NCI-H510A (cell line): Measurements from ENCODE around the gene GIPC3.
"Not testable (repeated sequence)": the region's sequence is repeated elsewhere in the genome, so short reads cannot be mapped to it uniquely, and the experiment has no call there.

ENCODE experiments used
- DNase-seq: peaks from one replicate; lab custom pipeline; 2025; lab: John Stamatoyannopoulos, UW

GIPC3 gene

DNA sequence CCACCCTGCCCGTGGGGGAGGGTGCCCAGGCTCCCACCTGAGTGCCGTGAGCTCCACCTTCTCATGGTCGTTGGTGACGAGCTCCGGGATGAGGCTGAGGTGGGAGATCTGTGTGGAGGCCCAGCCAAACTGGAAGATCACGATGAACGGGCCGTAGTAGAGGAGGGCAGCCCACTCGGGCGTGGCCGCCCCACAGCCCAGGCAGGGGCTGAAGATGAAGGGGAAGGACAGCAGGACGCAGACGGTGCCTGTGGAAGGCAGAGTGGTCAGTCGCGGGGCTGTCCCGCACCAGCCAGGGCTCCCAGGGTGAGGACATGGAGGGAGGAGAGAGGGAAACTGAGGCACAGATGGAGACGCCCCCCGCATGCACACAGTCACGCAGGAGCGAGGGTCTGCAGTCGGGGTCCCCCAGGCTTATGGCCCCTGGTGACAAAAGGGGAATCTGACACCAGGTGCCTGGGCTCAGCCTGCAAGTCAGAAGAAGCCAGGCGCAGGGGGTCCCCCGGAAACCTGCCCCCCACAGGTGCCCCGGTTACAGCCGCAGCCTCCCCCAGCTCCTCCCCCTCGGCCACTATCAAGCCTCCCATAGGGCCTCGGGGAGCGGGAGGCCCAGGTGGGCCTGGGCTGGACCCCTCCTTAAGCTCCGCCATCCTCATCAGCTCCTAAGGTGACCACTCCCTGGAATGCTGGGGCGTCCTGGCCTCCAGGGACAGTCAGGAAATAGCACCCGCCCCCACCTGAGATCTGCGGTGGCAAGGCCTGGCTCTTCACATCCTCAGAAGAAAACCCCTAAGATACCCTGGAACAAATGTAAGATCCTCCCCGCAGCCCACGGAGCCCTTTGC, 34.1 kb upstream of the GIPC3 start:
- DNase-seq = no peak

DNA sequence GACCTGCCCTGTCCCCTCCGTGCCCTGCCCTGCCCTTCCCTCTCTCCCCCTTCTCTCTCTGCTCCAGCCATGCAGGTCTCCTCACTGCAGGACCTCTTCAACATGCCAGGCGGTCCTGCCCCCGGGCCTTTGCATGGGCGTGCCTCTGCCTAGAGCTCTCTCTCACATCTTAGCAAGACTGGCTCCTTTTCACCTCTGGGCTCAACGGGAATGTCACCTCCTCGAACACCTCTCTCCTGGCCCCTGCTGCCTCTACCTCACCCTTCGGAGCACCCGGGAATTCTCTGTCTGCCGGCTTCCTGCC, 33.5 kb upstream of the GIPC3 start:
- DNase-seq = no peak

DNA sequence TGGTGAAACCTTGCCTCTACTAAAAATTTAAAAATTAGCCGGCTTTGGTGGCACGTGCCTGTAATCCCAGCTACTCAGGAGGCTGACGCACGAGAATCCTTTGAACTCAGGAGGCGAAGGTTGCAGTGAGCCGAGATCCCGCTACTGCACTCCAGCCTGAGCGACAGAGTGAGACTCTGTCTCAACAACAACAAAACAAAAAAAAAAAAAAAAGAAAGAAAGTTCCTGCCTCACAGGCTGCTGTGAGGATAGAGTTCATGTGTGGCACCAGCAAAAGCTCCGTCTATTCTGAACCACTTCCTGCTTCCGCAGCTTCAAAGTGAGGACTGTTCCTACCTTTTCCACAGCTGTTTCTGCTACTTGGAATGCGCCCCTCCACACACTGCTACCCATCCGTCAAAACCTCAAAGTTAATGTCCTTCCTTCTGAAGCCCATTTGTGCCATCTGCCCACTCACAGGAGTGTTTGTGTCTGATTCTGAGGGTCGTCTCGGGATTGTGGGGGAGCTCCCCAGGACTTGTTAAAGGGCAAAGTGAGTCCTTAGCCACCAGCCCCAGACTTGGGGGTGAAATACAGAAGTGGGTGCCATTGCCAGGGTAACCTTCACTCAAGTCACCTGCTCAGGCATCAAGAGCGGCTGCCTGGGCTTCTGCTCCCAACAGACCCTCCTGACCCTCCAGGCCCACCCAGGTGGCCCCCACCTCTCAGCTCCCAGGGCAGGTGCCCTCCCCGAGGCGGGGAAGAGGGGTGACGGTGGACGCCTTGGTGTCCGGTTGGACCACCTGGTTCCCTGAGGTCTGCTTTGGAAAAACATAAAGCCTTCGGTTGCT, 30.8 kb upstream of the GIPC3 start:
- no peak for DNase-seq

DNA sequence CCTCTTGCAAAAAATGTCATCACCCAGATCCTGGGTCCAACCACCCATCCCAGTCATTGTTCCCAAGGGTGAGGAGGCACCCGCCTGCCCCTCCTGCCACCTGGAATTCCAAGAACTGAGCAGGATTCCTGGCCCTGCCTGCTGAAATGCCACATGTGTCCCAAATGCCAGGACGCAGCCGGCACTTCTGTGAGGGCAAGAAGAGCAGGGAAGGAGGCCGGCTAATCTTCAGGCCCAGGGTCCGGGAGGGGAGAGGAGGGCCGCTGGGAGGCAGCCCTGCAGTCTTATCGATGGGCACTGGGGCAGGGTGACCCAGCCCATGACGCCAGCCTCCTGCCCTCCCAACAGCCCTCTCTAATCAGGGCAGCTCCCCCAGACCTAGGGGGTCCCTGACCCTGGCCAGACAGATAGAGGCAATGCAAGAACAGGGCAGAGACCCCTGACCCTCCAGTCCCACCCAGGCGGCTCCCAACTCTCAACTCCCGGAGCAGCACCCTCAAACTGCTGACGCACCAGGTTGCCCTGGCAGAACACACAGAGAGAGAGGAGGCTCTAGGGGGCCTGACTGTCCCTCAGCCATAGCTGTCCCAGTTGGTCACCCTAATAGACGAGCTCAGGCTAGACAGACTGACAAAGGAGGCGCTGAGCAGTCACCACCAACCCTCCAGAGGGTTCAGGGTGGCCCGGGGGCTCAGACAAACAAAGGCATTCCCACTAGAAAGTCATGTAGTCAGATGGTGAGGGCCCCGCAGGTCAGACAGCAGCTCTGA, 29.4 kb upstream of the GIPC3 start:
- DNase-seq = no peak

DNA sequence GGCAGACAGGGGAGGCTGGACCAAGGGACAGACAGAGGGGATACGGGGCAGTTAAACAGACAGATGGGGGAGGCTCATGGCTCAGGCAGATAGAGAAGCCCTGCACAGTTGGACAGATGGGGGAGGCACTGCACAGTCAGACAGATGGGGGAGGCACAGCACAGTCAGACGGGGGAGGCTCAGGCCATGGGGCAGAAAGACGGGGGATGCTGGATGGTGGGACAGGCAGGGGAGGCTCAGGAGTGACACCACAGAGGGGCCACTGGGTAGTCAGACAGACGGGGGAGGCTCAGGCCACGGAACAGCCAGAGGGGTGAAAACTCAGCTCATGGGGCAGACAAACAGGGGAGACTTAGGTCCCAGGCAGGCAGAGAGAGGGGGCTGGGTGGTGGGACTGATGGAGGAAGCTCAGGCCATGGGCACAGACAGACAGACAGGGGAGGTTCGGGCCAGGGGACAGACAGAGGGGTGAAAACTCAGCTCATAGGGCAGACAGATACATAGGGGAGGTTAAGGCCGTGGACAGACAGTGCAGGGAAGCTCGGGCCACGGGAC, 28.8 kb upstream of the GIPC3 start:
- no peak for DNase-seq

DNA sequence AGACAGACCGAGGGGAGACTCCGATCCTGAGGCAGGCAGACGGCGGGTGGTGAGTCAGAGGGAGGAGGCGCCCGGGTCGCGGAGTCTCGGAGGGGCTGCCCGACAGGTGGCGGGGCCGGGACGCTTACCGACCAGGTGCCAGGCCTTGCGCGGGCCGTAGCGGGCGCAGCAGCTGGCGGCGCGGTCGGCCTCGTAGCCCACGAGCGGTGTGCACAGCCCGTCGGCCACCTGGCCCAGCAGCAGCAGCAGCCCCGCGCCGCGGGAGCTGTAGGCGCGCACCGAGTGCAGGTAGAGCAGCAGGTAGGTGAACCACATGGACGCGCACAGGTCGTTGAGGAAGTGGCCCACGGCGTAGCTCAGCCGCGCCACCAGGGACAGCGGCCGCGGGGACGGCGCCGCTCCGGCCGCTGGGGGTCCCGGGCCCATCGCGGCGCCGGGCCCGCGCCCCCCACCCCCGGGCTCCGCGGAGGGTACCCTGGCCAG, 28.3 kb upstream of the GIPC3 start:
- DNase-seq = peak; percentile 23

DNA sequence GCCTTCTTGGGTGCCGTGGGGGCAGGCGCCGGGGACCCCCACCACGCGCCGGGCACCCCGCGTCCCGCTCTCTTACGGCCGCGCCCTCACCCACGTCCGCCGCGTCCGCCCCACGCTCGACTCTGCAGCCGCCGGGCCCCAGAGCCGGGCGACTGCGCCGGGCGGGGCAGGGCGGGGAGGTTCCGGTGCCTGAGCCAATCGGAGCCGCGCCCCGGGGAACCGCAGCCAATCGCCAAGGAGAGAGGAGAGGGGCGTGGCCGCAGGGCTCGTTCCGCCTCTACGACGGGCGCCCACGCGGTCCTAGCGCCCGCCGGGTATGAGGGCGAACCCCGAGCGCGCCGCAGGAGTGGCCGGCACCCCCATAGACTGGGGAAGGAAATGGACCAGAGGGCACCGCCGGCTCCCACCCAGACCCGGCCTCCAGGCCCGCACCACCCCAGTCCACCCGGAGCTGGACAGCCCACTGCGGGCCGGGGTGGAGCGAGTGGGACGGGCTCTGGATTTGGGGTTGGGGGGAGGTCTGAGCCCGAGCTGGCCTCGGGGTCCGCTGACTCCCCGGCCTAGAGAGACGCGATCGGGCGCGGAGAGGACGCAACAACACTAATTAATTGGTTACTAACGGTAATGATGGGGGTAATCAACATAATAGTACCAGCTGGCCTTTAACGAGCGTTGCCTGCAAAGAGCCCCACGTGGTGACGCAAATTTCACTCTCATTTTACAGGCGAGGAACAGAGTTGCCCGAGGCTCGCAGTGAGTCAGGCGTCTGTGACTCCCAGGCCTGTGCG, 27.6 kb upstream of the GIPC3 start, which contains the start of gene MFSD12:
Gene MFSD12, minus strand, starts transcription at position 126 of the 788 bp plus-strand sequence. CDS start 183 bp downstream, outside the sequence.
- DNase-seq = peak; percentile 66

DNA sequence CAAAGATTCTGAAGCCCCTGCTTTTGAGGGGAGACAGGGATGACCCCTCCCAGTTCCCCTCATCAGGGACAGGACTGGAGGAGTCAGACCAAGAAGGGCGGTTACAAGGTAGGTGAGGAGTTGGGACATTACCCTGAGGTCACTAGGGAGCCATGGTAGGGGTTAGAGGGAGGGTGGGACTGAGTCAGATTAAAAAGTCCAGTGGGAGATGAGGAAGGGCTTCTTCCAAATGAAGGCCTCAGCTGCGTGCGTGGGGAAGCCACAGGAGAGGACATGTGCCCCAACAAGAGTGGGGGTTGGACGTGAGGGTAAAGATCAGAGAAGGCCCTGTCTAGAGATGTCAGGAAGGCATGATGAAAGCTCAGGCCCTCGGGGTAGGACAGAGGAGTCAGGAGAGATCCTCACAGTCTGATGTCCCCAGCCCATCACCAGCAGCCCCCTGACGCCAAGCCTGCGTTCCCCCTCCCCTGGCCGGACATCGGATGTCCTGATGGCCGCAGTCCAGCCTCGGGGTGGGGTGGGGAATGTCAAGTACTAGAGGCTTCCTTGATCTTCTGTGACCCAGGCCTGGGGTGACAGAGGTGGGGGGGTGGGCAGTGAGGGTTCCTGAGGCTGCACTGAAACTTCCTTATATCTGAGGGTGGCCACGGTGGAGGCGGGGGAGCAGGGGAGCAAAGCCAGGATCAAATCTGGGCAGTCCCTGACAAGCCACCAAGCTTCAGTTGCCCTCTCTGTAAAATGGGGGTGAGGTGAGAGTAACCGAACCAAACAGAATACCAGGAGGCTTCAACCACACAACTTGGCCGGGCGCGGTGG, 21.4 kb upstream of the GIPC3 start:
- no peak for DNase-seq

DNA sequence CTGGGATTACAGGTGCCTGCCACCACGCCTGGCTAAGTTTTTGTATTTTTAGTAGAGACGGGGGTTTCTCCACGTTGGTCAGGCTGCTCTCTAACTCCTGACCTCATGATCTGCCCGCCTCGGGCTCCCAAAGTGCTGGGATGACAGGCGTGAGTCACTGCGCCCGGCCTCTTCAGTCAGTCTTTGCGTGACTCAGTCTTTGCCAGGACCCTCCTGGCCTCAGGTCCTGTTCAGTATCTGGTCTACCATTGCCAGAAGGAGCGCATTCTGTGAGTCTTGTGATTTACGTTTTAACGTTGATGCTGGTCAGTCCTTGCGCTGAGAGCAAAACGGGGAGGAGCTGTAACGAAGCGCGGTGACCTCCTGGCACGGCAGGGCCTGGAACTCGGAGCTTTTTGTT, 20.1 kb upstream of the GIPC3 start:
- DNase-seq = no peak

DNA sequence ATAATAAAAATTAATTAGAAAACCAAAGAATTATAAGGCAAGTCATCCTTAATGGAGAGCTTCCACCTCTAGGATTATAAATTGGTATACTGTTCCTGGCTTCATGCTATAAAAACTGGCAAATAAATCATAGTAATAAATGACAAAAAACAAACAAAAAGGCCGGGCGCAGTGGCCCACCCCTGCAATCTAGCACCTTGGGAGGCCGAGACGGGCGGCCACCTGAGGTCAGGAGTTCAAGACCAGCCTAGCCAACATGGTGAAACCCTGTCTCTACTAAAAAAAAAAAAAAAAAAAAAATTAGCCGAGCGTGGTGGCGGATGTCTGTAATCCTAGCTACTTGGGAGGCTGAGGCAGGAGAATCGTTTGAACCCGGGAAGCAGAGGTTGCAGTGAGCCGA, 15.2 kb upstream of the GIPC3 start:
- DNase-seq = not testable (repeated sequence)

DNA sequence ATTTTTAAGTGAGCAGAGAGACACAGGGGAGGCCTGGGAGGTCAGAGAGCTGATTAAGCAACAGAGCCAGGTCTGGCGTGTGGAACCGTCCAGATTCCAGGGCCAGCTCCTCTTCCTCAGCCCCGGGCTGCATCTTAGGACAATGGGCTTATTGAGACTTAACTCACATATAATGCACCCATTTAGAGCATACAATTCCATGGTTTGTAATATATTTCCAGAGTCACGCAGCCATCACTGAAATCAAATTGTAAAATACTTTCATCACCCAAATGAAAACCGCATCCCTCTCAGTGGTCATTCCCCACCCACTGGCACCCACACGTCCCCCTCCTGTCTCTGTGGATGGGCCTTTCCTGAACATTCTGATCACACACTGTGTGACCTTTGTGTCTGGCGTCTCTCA, 14.7 kb upstream of the GIPC3 start:
- DNase-seq = no peak

DNA sequence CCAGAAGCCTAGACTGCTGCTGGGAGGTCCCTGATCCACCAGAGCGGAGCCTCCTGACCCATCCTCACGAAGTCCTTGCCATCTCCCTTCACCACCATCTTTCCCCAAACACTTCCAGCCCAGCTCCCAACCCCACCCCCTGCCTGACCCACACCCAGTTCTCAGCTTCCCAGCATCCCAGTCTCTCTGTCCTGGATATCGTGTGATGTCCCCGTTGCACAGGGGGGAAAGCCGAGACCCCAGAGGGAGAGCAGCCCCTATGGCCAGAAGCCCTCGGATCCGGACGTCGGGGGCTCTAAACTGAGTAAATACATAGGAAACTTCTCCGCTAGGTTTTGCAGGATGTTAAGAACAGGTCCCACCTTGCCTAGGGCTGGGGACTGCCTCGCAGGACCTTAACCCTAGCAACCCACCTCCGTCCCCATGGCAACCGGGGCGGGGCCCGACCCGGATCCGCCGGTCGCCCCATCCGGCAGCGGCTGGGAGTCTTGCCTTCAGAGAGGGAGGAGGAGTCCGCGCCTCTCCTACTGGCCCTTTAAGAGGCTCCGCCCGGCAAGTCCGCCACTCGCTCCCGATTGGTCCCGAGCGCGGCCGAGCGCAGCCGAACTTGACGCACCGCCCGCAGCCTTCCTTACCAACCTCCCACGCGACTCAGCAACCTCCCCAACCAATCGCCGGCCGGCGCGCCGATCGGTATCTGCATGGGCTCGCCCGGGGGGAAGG, 13.0 kb upstream of the GIPC3 start:
- DNase-seq = peak; percentile 97

DNA sequence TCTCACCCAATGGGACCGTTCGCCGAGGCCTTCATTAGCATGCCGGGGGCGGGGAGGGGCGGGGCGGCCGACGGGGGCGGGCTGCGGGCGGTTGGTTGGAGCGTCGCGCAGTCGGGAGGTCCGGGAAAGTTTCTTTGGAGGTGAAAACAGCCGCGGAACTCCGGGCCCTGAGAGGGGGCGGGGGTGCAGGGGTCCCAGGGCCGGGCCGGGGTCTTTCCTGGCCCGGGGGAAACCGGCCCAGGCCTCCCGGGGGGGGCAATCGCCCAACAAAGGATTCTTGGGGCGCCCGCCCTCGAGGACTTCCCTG, 12.5 kb upstream of the GIPC3 start, which contains the start of gene HMG20B:
Gene HMG20B, plus strand, starts transcription at position 90 of the 307 bp plus-strand sequence. CDS start 366 bp downstream, outside the sequence.
- no peak for DNase-seq

DNA sequence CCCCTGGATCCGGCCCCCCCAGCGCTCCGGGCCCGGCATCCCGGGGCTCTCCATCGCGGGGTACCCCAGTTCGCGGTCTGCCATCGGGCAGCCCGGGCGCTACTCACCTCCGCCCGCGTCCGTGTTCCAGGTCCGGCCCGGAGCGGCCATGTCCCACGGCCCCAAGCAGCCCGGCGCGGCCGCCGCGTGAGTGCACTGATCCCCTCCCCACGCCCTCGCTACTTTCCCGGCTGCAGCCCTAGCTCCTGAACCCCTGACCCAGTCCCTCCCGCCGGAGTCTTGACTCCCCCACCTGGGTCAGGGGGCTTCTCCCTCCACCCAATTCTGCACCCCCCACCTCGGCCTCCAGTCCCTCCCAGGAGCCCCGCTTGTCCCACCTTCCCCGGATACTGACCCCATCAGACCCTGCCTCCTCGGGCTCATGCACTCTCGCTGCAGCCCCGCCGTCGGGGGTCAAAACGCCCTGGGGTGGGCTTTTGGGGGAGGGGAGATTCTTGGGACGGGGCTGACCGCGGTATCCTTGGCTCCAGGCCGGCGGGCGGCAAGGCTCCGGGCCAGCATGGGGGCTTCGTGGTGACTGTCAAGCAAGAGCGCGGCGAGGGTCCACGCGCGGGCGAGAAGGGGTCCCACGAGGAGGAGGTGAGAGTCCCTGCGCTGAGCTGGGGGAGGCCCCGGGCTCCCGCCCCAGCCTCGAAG, 12.0 kb upstream of the GIPC3 start:
- no peak for DNase-seq

DNA sequence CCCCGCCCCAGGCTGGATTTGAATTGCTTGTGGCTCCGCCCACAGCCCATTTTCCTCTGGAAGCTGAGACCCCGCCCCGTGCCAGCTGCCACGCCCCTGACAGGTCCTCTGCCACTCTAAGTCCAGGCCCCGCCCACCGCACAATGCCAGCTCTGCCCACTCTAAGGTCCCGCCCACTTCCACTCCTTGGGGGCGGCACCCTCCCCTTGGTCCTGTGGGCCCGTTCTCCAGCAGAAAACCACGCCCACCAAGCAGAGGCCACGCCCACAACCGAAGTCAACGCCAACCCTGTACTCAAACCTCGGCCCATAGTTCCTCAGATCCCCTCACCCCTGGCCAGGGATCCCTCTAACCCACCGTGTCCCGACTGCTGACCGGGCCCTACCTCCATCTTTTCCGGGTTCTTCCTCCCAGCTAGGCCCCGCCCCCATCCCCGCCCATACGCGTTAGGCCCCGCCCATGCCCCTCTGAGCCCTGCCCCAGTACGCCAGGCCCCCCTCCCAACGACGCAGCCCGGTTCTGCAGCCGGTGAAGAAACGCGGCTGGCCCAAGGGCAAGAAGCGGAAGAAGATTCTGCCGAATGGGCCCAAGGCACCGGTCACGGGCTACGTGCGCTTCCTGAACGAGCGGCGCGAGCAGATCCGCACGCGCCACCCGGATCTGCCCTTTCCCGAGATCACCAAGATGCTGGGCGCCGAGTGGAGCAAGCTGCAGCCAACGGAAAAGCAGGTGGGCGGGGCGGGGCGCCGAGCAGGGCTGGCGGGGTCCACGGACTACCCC, 11.2 kb upstream of the GIPC3 start:
- peak; percentile 54 for DNase-seq

DNA sequence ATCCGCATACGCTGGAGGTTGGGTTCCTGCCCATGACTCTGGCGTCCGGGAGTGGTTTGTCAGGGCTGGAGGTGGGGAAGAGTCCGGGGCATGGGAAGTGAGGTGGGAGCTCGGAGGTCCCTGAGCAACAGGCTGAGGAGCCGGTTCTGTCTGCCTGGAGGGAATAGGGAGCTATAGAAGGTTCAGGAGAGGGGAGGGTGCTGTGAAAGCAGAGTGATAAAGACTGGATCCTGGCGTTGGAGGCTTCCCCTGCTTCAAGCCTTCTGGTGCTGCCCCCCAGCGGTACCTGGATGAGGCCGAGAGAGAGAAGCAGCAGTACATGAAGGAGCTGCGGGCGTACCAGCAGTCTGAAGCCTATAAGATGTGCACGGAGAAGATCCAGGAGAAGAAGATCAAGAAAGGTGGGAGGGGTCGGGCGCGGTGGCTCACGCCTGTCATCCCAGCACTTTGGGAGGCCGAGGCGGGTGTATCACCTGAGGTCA, 10.0 kb upstream of the GIPC3 start:
- DNase-seq = no peak

DNA sequence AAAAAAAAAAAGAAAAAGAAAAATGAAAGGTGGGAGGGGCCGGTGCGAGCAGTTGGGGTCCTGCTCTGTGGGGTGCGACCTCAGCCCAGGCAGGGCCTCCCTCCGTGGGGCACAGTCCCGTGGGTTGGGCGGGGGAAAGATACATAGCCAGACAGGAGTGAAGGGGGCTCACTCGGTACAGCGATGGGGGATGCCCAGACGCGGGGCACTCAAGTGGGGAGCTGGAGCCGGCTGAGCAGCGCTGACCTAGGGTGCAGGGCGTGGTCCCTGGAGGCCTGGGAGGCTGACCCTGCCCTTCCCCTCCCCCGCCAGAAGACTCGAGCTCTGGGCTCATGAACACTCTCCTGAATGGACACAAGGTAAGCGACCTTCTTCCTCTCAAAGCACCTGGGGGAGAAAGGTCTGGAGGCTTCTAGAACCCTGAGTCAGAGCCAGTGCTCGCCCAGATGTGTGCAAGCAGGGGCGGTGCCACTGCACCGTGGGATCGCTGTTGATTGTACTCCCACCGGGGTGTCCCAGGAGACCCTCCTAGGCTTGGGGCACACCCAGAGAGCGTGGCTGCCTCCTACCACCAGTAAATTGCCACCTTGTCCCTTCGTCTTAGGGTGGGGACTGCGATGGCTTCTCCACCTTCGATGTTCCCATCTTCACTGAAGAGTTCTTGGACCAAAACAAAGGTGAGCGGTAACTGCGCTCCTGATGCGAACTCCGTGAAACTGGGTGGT, 9.2 kb upstream of the GIPC3 start:
- DNase-seq = no peak
